Dermis microvascular lymphatic vessel endothelial cell (primary cell): ENCODE results near the gene C5orf58. TPM values are rescaled to one million over a fixed set of nuclear protein-coding genes. Genes with fewer than 3 reads are reported as not detected.

ENCODE experiments used
- DNase-seq, 2 donors: peaks; one replicate each; pipeline versions ENCODE4 v3.0.0 to v3.0.0-alpha.2; 2010; ENCODE audit warnings: low read depth in 2 of 2
- total RNA-seq: library from RNA; depleted of rRNA; stranded (reverse); fragments of >200 nt; gene quantifications from 2 replicates; pipeline ENCODE4 v1.2.1, GENCODE V29; 2014

C5orf58 gene
- total RNA-seq, 1 donor from 2014 or later: not detected

GRCh38 chr5:170279459-170279817 lies 46.7 kb downstream of the C5orf58 start:
- no peak for DNase-seq

- DNase-seq: no peak
Observed at GRCh38 chr5:170280011-170280493, 47.3 kb downstream of the C5orf58 start.

DNA sequence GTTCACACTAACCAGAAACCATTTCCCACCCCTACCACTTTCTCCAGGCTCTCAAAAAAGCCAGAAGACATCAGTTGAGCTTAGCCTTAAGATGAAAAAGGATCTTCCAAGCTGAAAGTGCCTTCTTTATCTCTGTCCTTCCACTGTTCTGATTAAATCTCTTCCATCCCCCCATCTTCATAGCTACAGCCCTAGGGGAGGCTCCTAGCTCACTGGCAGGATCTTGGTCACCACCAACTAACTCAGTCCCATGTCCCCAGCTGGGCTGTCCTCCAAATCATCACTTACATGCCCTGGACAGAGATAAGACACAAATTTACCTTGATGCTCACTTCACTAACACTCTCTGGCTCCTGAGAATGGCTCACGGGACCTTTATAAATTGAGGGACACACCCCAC lies 50.5 kb downstream of the C5orf58 start:
- no peak for DNase-seq

GRCh38 chr5:170284231-170284630 lies 51.4 kb downstream of the C5orf58 start:
- no peak for DNase-seq

DNA sequence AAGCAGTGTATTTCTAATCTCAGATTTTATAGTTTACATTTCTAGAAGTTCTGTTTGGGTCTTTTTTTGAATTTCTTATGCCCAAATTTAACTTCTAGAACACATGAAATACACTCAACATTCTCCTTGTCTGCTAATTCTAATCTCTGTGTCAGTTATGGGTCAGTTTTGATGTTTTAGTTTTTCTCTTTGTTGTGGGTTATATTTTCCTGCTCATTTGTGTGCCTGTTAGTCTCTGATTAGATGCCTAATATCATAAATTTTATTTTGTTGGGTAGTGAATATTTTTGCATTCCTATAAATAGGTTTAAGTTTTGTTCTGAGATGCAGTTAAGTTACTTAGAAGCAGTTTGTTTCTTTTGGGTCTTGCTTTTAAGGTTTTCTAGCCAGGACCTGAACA lies 52.4 kb downstream of the C5orf58 start:
- DNase-seq: no peak

DNA sequence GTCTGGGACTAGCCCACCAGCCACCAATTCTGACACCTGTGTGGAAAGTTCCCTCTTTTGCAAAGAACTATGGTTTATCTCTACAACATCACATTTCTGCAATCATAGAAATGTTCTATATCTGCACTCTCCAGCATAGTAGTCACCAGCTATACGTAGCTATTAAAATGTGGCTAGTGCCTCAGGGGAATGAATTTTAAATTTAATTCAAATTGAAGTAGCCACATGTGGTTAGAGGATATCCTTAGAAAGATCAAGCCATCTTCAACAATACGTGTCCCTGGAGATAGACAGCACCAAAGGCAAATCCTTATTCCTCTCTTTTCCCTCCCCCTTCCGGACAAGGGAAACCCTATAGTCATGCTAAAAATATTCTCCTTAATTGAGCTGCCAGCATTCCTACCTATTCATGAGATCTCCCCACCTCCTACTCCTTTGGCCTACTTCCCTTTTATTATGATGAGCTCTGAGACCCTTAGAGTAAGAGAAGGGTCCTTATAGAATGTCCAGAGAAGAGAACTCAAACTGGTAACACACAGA lies 53.7 kb downstream of the C5orf58 start:
- DNase-seq: no peak

GRCh38 chr5:170287532-170287931 lies 54.7 kb downstream of the C5orf58 start:
- peak in 1 of 2 donors; percentile 3 for DNase-seq

GRCh38 chr5:170288151-170288550 lies 55.4 kb downstream of the C5orf58 start:
- DNase-seq: no peak

GRCh38 chr5:170288551-170288950 lies 55.8 kb downstream of the C5orf58 start:
- no peak for DNase-seq

GRCh38 chr5:170289121-170289520 lies 56.3 kb downstream of the C5orf58 start:
- DNase-seq: no peak

- no peak for DNase-seq
Observed at GRCh38 chr5:170289764-170290163, 57.0 kb downstream of the C5orf58 start.

DNA sequence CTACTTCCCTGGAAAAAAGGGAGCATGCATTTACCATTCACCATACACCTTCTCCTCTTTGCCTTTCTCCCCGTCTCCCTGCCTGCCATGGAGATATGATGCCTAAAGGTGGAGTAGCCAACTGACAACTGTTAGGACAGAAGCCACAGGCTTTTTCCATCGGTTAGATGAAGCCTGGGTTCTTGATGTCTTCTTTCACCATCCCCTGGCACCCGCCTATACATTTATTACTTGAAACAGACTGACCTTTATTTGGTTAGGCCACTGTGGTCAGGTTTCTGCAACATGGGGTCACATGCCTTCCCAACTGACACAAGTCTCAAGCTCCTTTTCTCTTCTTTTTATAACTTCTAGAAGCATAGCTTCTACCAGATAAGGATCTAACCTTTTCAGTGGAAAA lies 57.7 kb downstream of the C5orf58 start:
- no peak for DNase-seq

DNA sequence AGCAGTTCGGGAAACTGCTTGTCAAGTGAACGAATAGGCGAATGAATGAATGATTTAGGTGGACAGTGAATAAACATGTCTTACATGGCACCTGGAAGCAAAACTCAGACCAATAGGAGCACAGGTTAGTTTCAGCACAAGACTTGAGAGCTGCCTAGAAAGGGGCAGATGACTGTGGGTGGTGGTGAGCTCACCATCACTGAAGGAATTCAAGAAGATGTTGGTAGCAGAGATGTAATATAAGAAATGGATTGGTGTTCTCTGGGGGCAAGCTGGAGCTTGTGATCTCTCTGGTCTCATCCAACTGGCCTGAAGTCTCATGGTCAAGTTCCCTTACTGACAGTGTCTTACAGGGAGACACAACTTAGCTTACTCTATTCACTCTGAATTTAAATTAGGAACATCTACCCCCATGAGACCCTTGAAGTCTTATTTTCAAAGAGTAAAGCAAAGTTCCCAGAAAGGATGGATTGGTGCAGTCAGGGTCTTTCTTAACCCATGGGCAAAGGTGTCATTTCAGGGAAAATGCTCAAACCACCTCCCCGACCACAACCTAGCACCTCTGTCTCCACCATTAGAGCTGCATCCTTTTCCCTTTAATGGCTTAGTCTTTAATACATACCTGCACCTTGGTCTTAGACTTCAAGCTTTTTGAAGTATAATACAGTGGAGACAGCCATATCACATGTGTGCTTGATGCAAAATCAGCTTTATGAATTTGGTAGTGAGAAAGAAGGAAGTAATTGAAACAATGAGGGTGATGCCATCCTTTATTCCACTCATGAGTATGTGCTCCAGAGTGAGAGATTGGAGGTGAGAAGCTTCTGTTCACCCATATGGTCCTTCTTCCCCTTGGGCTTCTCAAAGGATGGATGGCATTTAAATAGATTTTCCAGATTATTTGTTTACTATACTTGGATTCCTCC lies 59.7 kb downstream of the C5orf58 start:
- no peak for DNase-seq

DNA sequence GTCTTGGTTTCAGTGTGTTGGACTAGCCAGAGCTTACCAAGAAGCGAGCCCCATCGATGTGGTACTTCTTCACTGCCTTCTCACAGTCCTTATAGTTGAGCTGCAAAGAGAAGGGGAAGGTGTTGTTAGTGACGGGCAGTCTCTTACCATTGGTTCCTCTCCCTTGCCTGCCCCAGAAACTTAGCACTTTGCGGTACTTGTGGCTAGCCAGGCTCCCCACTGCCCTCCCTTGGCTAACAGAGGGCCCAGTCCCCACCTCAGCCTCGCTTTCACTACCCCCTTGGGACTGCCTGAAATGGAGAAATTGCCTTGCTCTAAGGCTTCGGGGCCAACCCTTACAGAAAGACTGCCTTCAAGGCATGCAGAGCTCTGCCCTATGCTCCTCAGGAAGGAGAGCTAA lies 60.5 kb downstream of the C5orf58 start:
- no peak for DNase-seq

DNA sequence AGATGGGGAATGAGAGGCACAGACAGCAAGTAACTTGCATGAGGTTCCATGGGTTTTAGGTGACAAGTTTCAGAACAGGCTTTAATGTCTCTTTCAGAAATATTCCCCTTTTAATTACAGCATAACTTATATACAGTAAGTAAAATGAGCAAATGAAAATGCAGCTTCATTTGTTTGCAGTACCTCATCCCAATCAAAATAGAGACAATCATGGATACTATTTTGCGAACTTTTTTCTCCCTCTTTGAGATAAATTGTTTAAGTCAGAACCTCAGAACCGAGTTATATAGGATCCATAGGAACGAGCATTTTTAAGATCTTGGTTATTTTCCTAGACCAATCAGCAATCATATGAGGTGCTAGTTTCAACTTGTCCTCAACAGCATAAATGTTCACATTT lies 61.3 kb downstream of the C5orf58 start:
- DNase-seq: no peak

GRCh38 chr5:170294556-170294955 lies 61.8 kb downstream of the C5orf58 start:
- DNase-seq: no peak

Other genes with a start within 250 kb of the C5orf58 start
- not detected in 2 replicates for gene FOXI1, start 127.1 kb upstream of the C5orf58 start, total RNA-seq
- 0.13 and 0.26 TPM in 2 replicates for gene LCP2, start 64.8 kb downstream of the C5orf58 start, total RNA-seq
- gene KCNMB1, start 156.4 kb downstream of the C5orf58 start, total RNA-seq: under 0.01 TPM in 1 of 2 replicates, not detected in the other